Measurements from ENCODE around the gene FITM1.

DNA sequence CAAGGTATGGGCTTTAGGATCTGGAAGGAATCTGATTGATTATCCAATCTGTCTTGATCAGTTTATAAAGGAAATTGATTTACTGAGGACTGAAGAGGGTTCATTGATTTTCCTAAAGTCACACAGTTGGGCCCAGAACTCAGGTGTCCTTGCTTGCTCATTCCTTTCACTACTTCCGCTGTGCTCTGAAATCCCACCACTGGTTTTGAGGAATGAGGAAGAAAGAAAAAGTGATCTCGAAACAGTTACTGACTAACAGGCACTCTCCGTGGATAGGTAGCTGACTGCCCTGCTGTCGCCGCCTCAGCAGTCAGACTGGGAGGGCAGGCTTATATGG, at the start of gene FITM1:
- TF ChIP-seq TP53 (CRISPR knock-in tag; IDR thresholded peaks at IDR 0.05) (no peak), ESRRA (IDR thresholded peaks at IDR 0.05; ENCODE audit: borderline replicate concordance, low read length) (no peak), POLR2A (IDR thresholded peaks at IDR 0.05; ENCODE audit: low read length) (no peak), NFE2L2 (conservative IDR thresholded peaks at IDR 0.05; ENCODE audit: low read length) (no peak), EP300 (IDR thresholded peaks at IDR 0.05) (no peak), PHF8 (IDR thresholded peaks at IDR 0.05; ENCODE audit: borderline replicate concordance, low read depth) (no peak), ZC3H11A (IDR thresholded peaks at IDR 0.05) (no peak)
- TF ChIP-seq, protein P1, sequence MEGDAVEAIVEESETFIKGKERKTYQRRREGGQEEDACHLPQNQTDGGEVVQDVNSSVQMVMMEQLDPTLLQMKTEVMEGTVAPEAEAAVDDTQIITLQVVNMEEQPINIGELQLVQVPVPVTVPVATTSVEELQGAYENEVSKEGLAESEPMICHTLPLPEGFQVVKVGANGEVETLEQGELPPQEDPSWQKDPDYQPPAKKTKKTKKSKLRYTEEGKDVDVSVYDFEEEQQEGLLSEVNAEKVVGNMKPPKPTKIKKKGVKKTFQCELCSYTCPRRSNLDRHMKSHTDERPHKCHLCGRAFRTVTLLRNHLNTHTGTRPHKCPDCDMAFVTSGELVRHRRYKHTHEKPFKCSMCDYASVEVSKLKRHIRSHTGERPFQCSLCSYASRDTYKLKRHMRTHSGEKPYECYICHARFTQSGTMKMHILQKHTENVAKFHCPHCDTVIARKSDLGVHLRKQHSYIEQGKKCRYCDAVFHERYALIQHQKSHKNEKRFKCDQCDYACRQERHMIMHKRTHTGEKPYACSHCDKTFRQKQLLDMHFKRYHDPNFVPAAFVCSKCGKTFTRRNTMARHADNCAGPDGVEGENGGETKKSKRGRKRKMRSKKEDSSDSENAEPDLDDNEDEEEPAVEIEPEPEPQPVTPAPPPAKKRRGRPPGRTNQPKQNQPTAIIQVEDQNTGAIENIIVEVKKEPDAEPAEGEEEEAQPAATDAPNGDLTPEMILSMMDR (IDR thresholded peaks at IDR 0.05): no peak
- TF ChIP-seq, protein P2, sequence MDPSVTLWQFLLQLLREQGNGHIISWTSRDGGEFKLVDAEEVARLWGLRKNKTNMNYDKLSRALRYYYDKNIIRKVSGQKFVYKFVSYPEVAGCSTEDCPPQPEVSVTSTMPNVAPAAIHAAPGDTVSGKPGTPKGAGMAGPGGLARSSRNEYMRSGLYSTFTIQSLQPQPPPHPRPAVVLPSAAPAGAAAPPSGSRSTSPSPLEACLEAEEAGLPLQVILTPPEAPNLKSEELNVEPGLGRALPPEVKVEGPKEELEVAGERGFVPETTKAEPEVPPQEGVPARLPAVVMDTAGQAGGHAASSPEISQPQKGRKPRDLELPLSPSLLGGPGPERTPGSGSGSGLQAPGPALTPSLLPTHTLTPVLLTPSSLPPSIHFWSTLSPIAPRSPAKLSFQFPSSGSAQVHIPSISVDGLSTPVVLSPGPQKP (IDR thresholded peaks at IDR 0.05; ENCODE audit: low read depth, low read length): no peak
- TF ChIP-seq, protein P3, sequence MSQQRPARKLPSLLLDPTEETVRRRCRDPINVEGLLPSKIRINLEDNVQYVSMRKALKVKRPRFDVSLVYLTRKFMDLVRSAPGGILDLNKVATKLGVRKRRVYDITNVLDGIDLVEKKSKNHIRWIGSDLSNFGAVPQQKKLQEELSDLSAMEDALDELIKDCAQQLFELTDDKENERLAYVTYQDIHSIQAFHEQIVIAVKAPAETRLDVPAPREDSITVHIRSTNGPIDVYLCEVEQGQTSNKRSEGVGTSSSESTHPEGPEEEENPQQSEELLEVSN (IDR thresholded peaks at IDR 0.05; ENCODE audit: borderline replicate concordance, low read depth): no peak
- TF ChIP-seq, protein P4, sequence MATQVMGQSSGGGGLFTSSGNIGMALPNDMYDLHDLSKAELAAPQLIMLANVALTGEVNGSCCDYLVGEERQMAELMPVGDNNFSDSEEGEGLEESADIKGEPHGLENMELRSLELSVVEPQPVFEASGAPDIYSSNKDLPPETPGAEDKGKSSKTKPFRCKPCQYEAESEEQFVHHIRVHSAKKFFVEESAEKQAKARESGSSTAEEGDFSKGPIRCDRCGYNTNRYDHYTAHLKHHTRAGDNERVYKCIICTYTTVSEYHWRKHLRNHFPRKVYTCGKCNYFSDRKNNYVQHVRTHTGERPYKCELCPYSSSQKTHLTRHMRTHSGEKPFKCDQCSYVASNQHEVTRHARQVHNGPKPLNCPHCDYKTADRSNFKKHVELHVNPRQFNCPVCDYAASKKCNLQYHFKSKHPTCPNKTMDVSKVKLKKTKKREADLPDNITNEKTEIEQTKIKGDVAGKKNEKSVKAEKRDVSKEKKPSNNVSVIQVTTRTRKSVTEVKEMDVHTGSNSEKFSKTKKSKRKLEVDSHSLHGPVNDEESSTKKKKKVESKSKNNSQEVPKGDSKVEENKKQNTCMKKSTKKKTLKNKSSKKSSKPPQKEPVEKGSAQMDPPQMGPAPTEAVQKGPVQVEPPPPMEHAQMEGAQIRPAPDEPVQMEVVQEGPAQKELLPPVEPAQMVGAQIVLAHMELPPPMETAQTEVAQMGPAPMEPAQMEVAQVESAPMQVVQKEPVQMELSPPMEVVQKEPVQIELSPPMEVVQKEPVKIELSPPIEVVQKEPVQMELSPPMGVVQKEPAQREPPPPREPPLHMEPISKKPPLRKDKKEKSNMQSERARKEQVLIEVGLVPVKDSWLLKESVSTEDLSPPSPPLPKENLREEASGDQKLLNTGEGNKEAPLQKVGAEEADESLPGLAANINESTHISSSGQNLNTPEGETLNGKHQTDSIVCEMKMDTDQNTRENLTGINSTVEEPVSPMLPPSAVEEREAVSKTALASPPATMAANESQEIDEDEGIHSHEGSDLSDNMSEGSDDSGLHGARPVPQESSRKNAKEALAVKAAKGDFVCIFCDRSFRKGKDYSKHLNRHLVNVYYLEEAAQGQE (IDR thresholded peaks at IDR 0.05): no peak

Measured in A549 (cell line).